NCI-H82 (cell line): ENCODE data around the gene ZNF48.

Source experiments
- DNase-seq: peaks from one replicate; lab custom pipeline; 2025; lab: John Stamatoyannopoulos, UW

ZNF48 gene

GRCh38 chr16:30407804-30408534, 12.7 kb downstream of the ZNF48 start:
- peak; percentile 50 for DNase-seq

- peak; percentile 94 for DNase-seq
These were observed 14.2 kb downstream of the ZNF48 start for GRCh38 chr16:30409125-30410060.

DNA sequence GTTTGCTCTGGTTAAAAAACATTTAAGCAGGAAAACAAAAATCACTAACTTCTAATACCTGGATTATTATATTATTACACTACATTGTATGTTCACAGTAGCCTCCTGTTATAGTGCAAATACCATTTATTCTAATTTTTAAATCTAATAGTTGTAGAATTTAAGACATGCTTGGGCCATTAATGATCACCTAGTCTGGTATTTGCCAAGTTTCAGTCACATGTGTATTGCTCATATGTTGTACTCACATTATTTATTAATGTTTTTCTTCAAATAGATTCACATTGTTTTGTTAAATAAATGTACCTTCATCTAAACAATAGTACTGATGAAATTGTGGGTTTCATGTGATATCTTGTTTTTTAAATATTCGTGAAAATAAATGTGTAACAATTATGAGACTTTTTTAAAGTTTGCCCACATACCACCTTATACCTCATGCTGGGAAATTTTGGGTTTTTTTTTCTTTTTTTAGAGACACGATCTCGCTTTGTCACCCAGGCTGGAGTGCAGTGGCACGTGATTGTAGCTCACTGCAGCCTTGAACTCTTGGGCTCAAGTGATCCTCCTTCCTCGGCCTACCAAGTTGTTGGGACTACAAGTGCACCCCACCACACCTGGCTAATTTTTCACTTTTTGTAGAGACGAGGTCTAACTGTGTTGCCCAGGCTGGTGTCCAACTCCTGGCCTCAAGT, 18.0 kb downstream of the ZNF48 start:
- DNase-seq: no peak

GRCh38 chr16:30414159-30414558, 18.9 kb downstream of the ZNF48 start:
- DNase-seq: no peak

DNA sequence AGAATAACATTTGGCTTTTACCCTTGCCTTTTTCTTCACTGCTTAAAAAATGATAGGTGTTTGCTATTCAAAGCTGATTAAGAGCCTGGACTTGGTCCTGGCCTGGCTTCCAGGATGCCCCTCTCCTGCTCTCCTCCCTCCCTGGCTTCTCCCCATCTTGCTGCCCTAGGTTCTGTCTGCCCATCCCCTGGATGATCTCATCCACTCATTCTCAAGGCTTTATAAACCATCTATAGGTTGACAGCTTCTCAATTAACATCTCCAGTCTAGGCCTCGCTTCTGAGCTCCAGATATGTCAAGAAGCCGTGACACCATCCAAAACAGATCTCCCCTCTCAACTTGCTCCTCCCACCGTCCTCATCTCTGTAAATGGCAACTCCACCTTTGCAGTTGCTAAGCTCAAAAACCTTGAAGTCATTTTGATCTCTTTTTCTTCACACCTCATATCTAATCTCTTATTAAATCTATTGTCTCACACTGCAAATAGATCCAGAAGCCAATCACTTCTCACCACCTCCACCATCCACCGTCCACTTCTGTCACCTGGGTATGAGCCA, 20.9 kb downstream of the ZNF48 start:
- no peak for DNase-seq

GRCh38 chr16:30416624-30417528, 21.7 kb downstream of the ZNF48 start:
- DNase-seq: no peak

GRCh38 chr16:30417529-30418349, 22.5 kb downstream of the ZNF48 start:
- peak; percentile 88 for DNase-seq

DNA sequence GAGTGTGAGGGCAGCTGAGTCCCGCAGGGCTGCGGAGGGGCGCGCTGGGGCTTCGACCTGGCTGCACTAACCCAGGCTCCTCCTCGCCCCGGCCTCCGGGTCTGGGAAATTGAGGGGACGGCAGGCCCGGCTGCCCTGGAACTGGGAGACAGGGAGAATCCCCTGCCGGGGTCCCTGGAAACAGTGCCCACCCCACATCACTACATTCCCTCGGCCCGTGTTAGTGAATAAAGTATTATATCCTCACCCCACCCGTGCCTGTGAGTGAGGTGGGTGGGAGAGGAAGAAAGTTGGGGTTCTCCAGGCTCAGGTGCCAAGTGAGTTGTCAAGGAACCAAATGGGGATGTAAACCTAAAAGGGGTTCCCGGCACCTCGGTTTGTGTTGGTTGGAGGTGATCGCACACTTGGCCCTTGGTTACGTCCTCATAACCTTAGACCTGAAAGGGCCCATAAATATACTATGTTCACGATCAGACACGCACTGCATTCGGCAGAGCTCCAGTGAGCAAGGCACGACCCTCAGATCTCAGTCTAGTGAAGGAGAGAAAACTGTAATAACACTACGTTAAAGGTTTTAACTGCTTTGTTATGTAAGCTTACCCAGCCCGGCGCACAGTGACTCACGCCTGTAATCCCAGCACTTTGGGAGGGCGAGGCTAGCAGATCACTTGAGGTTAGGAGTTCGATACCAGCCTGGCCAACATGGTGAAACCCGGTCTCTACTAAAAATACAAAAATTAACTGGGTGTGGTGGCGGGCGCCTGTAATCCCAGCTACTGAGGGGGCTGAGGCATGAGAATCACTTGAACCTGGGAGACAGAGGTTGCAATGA, 23.3 kb downstream of the ZNF48 start:
- peak; percentile 13 for DNase-seq

DNA sequence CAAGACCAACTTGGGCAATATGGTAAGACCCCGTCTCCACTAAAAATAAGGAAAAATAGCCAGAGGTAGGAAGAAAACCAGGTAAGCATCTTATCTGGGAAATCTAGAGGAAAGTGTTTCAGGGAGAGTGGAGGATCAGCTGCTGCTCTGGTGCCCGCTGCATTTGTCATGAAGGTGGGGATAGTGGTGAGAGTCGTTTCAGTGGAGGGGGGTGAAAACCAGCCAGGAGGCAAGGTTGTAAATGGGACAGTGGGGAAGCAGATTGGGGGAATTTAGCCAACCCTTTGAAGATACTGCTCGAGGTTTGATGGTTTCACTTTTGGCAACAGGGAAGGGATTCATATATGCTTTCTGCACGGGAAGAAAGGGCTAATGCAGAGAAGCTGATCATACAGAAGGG, 25.8 kb downstream of the ZNF48 start:
- DNase-seq: no peak

GRCh38 chr16:30428055-30428454, 32.8 kb downstream of the ZNF48 start:
- DNase-seq: no peak

DNA sequence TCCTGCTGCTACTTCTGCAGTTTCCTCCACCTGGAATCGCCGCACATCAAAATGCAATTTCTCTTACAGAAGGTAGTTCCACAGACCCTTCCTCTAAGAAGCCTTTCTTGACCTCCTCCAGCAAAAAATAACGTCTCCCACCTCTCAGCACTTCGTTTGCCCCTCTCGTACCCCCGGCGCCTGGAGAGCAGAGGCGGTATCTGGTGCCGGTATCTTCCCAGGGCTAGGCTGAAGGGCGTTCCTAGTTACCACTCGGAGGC, 34.1 kb downstream of the ZNF48 start:
- no peak for DNase-seq

DNA sequence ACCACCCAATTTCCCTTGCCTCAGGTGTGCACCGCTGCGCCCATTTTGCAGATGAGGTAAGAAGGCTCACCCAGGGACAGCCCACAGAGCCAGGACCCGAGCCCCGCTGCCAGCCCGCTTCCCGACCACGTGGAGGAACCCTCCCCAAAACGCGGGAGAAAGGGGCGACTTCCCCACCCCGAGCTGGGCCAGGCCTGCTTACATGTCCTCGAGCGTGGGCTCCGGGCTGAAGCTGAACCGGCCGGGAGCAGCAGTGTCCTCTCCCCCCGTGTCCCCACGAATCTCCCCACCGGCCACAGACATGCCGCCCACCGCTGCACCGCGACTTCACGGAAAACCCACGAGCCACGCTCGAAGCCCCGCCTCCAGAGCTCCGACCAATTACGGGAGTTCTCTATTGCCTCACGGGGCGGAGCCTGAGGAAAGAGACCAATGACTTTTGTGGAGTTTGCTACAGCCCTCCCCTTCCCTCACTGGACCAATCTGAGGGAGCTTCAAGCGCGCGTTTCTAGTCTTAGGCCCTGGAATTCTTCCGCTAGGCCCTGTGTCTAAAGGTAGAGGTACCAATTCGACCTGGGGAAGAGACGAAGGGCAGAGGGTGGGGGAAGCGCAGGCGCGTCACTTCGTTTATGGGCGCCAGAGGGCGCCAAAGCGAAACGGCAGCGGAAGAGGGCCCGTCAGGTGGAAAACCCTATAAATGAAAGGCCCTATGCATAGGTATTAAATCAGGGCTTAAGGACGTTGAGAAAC, 34.6 kb downstream of the ZNF48 start, which contains the start of gene DCTPP1:
Gene DCTPP1 (minus strand): TSS at position 353 of the 750 bp plus-strand sequence. CDS start 50 bp downstream, at position 303.
- peak; percentile 100 for DNase-seq

DNA sequence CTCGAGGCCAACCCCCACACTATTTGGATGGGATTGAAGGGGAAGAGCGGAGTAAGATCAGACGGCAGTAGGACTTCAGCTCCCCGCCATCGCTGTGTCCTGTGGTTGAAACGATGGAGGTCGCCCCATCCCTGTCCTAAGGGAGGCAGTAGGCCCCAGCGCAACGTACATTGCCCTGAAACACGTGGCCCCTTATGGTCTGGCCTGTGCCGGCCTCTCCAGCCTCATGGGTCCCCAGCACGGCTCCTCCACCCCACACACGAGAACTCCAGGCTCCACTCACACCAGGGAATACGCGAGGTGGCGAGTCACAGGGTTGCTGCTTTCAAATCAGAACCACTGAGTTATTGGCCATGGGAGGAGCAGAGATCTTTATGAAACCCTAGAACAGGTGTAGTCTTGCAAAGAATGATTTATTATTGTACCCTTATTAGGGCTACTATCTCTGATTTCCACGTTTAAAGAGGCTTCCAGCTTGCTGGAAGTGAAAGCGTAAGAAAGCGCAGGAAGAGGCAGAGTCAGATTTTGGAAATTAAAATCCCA, 35.3 kb downstream of the ZNF48 start:
- no peak for DNase-seq

DNA sequence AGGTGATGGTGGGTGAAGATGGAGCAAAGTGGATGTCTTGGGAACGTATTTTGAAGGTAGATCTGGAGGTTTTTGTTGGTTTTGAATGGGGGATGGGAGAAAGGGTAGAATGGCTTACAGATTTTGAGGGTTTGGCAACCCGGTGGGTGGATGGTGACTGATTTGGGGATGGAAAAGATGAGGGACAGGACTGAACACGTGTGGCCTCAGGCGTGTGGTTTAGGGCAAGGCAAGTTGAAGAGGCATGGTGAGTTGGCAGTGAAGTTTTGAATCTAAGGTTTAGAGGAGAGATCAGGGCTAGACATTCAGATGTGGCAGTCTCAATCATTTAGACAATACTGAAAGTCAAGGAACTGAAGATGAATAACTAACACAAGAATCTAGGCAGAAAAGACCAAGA, 39.6 kb downstream of the ZNF48 start:
- DNase-seq: no peak

GRCh38 chr16:30437511-30438046, 42.4 kb downstream of the ZNF48 start:
- DNase-seq: no peak

- no peak for DNase-seq
These were observed 43.6 kb downstream of the ZNF48 start for GRCh38 chr16:30438835-30439234.

- no peak for DNase-seq
These were observed 44.6 kb downstream of the ZNF48 start for GRCh38 chr16:30439720-30440348.

DNA sequence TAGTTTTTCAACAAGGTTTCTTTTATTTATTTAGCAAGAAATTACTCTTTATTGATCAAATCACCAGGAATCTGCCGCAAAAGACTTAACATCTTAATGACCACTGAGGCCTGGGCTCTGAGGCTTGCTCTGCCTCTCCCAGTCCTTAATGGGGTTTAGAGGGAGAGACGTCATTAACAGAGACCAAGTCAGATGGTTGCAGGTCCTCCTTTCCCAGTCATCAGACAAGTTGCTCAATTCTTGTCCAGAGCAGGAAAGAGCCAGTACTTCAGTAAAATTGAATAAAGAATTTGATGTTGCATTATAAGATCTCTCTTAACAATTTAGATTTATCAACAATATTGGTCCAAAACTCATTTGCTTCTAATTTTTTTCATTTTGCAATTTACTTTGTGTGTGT, 48.4 kb downstream of the ZNF48 start:
- DNase-seq: peak; percentile 22
